ENCODE results near the gene KIF23.

GRCh38 chr15:69395991-69396390 is 18.2 kb upstream of the KIF23 start:
- TF ChIP-seq TAF1 (IDR thresholded peaks at IDR 0.05; ENCODE audit: low read depth) (no peak), FOXM1 (IDR thresholded peaks at IDR 0.05; ENCODE audit: borderline replicate concordance, low read depth) (no peak), EP300 (IDR thresholded peaks at IDR 0.05; ENCODE audit: borderline replicate concordance) (no peak), EGR1 (IDR thresholded peaks at IDR 0.05) (no peak), TEAD4 (IDR thresholded peaks at IDR 0.05) (no peak), YY1 (IDR thresholded peaks at IDR 0.05; ENCODE audit: low read depth) (no peak), REST (IDR thresholded peaks at IDR 0.05; ENCODE audit: low read depth) (no peak), TCF12 (IDR thresholded peaks at IDR 0.05; ENCODE audit: low read depth) (no peak), ZBTB7A (IDR thresholded peaks at IDR 0.05; ENCODE audit: low read depth) (no peak), RAD21 (IDR thresholded peaks at IDR 0.05; ENCODE audit: low read depth) (no peak), CEBPB (IDR thresholded peaks at IDR 0.05) (no peak)
- TF ChIP-seq, protein P1, sequence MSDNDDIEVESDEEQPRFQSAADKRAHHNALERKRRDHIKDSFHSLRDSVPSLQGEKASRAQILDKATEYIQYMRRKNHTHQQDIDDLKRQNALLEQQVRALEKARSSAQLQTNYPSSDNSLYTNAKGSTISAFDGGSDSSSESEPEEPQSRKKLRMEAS (IDR thresholded peaks at IDR 0.05), result no peak

All from Ishikawa (cell line).